GM21367 (cell line): ENCODE data around the gene PNISR.

Experiments
- ATAC-seq: cut with Tn5 transposase; IDR thresholded peaks from one replicate; pipeline ENCODE4 v1.9.1; 2021; ENCODE audit not compliant: unreplicated experiment

The PNISR gene

DNA sequence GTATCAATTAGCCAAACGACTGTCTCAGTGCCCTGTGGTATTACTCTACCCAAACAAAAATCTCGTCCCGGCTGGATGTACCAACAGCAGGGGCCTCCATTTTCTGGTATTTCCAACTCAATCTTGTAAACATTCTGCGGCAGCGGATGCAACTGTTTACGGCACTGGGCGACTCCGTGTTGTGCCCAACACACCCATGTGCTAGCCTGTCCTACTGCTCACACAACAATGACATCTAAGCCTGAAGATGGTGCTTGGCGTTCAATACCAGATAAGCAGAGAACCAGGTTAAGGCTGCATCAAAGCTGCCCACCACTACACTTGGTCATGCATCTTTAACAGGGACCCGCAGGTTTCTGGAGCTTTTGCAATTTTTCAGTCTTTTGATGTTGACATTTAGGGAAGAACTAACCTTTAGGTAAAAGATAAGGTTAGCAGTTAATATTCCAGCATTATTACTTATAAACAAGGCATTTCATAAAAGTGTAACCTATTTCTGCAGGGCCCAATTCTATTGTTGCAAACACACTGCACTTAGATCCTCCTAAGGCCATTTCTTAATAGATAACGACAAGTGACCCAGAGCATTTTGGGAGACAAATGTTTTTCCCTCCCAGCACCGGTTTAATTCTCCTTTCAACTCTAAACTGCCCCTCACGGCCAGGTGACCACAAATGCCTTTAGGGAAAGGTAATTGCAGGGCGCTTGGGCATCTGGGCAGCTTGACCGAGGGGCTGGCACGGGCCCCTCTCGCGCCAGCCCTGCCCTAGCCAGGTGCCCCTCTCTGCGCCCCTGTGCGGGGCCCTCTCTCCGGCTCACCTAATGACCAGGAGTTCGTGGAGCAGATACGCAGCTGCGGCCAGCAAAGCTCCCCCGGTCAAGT, 76.6 kb downstream of the PNISR start:
- no peak for ATAC-seq
